Right atrium auricular region (tissue), 2 donors: ENCODE data around the gene MYO18A. TPM values are rescaled to one million over a fixed set of nuclear protein-coding genes. Genes with fewer than 3 reads are reported as not detected.

ENCODE experiments used
- DNase-seq: peaks from one replicate; pipeline ENCODE4 v3.0.0-alpha.2; 2019; ENCODE audit warnings: low spot score
- H3K27ac ChIP-seq, 2 donors: fragments of 200-600 bp; sonication (generic); 1 replicate in 1 of 2; 2 replicates in 1 of 2; pipeline ENCODE4 v1.5.1; 2016 to 2019
- H3K27me3 ChIP-seq, 2 donors: fragments of 200-600 bp; sonication (generic); one replicate each; pipeline versions ENCODE4 v1.5.1 to v1.6.0; 2017 to 2019
- H3K36me3 ChIP-seq: fragments of 200-600 bp; sonication (generic); one replicate; pipeline ENCODE4 v1.5.1; 2016
- H3K4me1 ChIP-seq, 2 donors: fragments of 200-600 bp; sonication (generic); one replicate each; pipeline versions ENCODE4 v1.5.1 to v1.6.0; 2017 to 2019
- H3K4me3 ChIP-seq, 2 donors: fragments of 200-600 bp; sonication (generic); 1 replicate in 1 of 2; 2 replicates in 1 of 2; pipeline ENCODE4 v1.5.1; 2017 to 2019; ENCODE audit warnings: mild to moderate bottlenecking in 1 of 2, moderate library complexity in 1 of 2
- H3K9me3 ChIP-seq, 2 donors: fragments of 200-600 bp; sonication (generic); one replicate each; pipeline ENCODE4 v1.5.1; 2019
- CTCF ChIP-seq, 2 donors: fragments of 200-600 bp; sonication (generic); IDR thresholded peaks; one replicate each; pipeline ENCODE4 v1.5.1; 2019; ENCODE audit warnings: antibody characterized with exemption in 2 of 2
- total RNA-seq, 2 donors: library from RNA; depleted of rRNA; stranded (reverse); fragments of >200 nt; gene quantifications; one replicate each; pipeline ENCODE4 v1.1.0, GENCODE V29; 2016

The MYO18A gene
- total RNA-seq, 2 donors from 2014 or later: 159 to 219 TPM

- Histone ChIP-seq H3K27ac (no peak overlapping the region), H3K36me3 (no peaks in the 10 kb centered on the region), H3K4me3 (no peak overlapping the region), H3K9me3 (peaks cover 0 to 16% of the 10 kb centered on the region in 2 donors), H3K27me3 (no peaks in the 10 kb centered on the region), H3K4me1 (no peaks in the 10 kb centered on the region)
- TF ChIP-seq CTCF (IDR thresholded peaks at IDR 0.05): no peak
- DNase-seq: no peak
These were observed 143.6 kb downstream of the MYO18A start for GRCh38 chr17:29036584-29036983.

GRCh38 chr17:29034510-29034909 is 145.7 kb downstream of the MYO18A start:
- TF ChIP-seq CTCF (IDR thresholded peaks at IDR 0.05): no peak
- no peaks in the 10 kb centered on the region for H3K4me1 ChIP-seq
- no peaks in the 10 kb centered on the region for H3K36me3 ChIP-seq
- H3K4me3 ChIP-seq: no peak overlapping the region
- no peaks in the 10 kb centered on the region for H3K27me3 ChIP-seq
- no peak for DNase-seq
- no peak overlapping the region for H3K27ac ChIP-seq
- H3K9me3 ChIP-seq: peaks cover 0 to 16% of the 10 kb centered on the region in 2 donors

- no peaks in the 10 kb centered on the region for H3K36me3 ChIP-seq
- no peaks in the 10 kb centered on the region for H3K27me3 ChIP-seq
- H3K4me1 ChIP-seq: no peaks in the 10 kb centered on the region
- no peak overlapping the region for H3K27ac ChIP-seq
- no peak for TF ChIP-seq CTCF (IDR thresholded peaks at IDR 0.05)
- no peak for DNase-seq
- H3K9me3 ChIP-seq: peaks cover 0 to 16% of the 10 kb centered on the region in 2 donors
- no peak overlapping the region for H3K4me3 ChIP-seq
These were observed 147.4 kb downstream of the MYO18A start for GRCh38 chr17:29032857-29033197.

- Histone ChIP-seq H3K4me3 (no peak overlapping the region), H3K36me3 (no peaks in the 10 kb centered on the region), H3K9me3 (peaks cover 0 to 16% of the 10 kb centered on the region in 2 donors), H3K27me3 (no peaks in the 10 kb centered on the region), H3K27ac (no peak overlapping the region), H3K4me1 (no peaks in the 10 kb centered on the region)
- DNase-seq: no peak
- no peak for TF ChIP-seq CTCF (IDR thresholded peaks at IDR 0.05)
These were observed 148.0 kb downstream of the MYO18A start for GRCh38 chr17:29032013-29032856.

GRCh38 chr17:29031488-29031887 is 148.7 kb downstream of the MYO18A start:
- Histone ChIP-seq H3K27me3 (no peaks in the 10 kb centered on the region), H3K27ac (no peak overlapping the region), H3K4me1 (no peaks in the 10 kb centered on the region), H3K4me3 (no peak overlapping the region), H3K36me3 (no peaks in the 10 kb centered on the region), H3K9me3 (peaks cover 0 to 16% of the 10 kb centered on the region in 2 donors)
- no peak for TF ChIP-seq CTCF (IDR thresholded peaks at IDR 0.05)
- no peak for DNase-seq
